Erythroblast (primary cell): Measurements from ENCODE around the gene SMIM30.

Experiments used
- GATA1 ChIP-seq: IDR thresholded peaks from 2 replicates; pipeline ENCODE4 v1.6.1; 2011; ENCODE audit warnings: low read depth, mild to moderate bottlenecking, control low read depth, low read length, moderate library complexity
- POLR2A ChIP-seq: IDR thresholded peaks from 2 replicates; pipeline ENCODE4 v1.6.1; 2011; ENCODE audit warnings: mild to moderate bottlenecking, low read length

GRCh38 chr7:113119429-113119828 lies 1.1 kb upstream of the SMIM30 start:
- TF ChIP-seq POLR2A (no peak), GATA1 (no peak)
